GM12878 (cell line): ENCODE results near the gene CRTC1. TPM values are rescaled to one million over a fixed set of nuclear protein-coding genes. Genes with fewer than 3 reads are reported as not detected.

Experiments
- ATAC-seq: fragments of 200-7000 bp; cut with Tn5 transposase; 3 replicates; pipeline ENCODE4 v1.9.1; 2020; ENCODE audit warnings: mild to moderate bottlenecking, moderate library complexity
- BruUV-seq: library from RNA; stranded (reverse); fragments of 400-500 nt; replicated peaks from 2 replicates; lab custom pipeline; 2021; lab: Mats Ljungman, UMichigan
- CTCF ChIA-PET: fragments of 300-600 bp; sonication (Branson Sonifier 250); formaldehyde crosslinking; extraction: SDS; loops from one replicate; lab custom pipeline; 2021; ENCODE audit warnings: inconsistent platforms; lab: Yijun Ruan, JAX
- POLR2A ChIA-PET: fragments of 350-600 bp; formaldehyde crosslinking; extraction: SDS; loops from one replicate; lab custom pipeline; 2021; ENCODE audit warnings: inconsistent platforms; lab: Charles Lee
- RAD21 ChIA-PET: fragments of 300-600 bp; sonication (Branson Sonifier 250); formaldehyde crosslinking; loops from one replicate; lab custom pipeline; 2023; ENCODE audit warnings: antibody characterized with exemption; ENCODE audit not compliant: unreplicated experiment; lab: Charles Lee
- SMC1A ChIA-PET: fragments of 300-600 bp; sonication (Branson Sonifier 250); formaldehyde crosslinking; loops from one replicate; lab custom pipeline; 2023; ENCODE audit not compliant: unreplicated experiment, uncharacterized antibody; lab: Charles Lee
- DNase-seq: peaks from one replicate; pipeline ENCODE4 v3.0.0-alpha.2; 2011; ENCODE audit warnings: low read depth, low spot score
- FAIRE-seq: peaks from 3 replicates; lab custom pipeline; 2011; peaks lifted over from hg19 to GRCh38; lab: Jason Lieb, UNC
- H2AFZ ChIP-seq: 2 replicates; pipeline ENCODE4 v1.6.0; 2011; ENCODE audit warnings: low read depth, low read length, control low read depth; ENCODE audit not compliant: control insufficient read depth
- H3K27ac ChIP-seq: 2 replicates; pipeline ENCODE4 v1.5.1; 2011; ENCODE audit warnings: control low read depth; ENCODE audit not compliant: control insufficient read depth, insufficient read depth
- H3K27me3 ChIP-seq, 2 experiments: replicated peaks in 1 of 2; 2 replicates each; pipeline versions ENCODE4 v1.6.0 to v1.6.1; 2011; ENCODE audit warnings: low read length in 1 of 2; ENCODE audit not compliant: control insufficient read depth in 2 of 2, insufficient read depth in 2 of 2
- H3K36me3 ChIP-seq, 2 experiments: 2 replicates each; pipeline ENCODE4 v1.5.1; 2011; ENCODE audit warnings: low read length in 1 of 2; ENCODE audit not compliant: control insufficient read depth in 2 of 2, insufficient read depth in 2 of 2
- H3K4me1 ChIP-seq: 2 replicates; pipeline ENCODE4 v1.6.1; 2011; ENCODE audit warnings: mild to moderate bottlenecking, low read length, moderate library complexity, mixed read lengths; ENCODE audit not compliant: control insufficient read depth, insufficient read depth
- H3K4me2 ChIP-seq: 2 replicates; pipeline ENCODE4 v1.6.0; 2011; ENCODE audit warnings: control low read depth; ENCODE audit not compliant: control insufficient read depth, insufficient read depth
- H3K4me3 ChIP-seq: fragments of 200-600 bp; sonication (generic); 2 replicates; pipeline ENCODE4 v1.5.1; 2016
- H3K79me2 ChIP-seq: 2 replicates; pipeline ENCODE4 v1.6.0; 2011; ENCODE audit warnings: low read length; ENCODE audit not compliant: control insufficient read depth, insufficient read depth
- H3K9ac ChIP-seq: 2 replicates; pipeline ENCODE4 v1.8.0; 2011; ENCODE audit warnings: low read length, control low read depth, mixed read lengths; ENCODE audit not compliant: control insufficient read depth, insufficient read depth
- H3K9me3 ChIP-seq: replicated peaks from 3 replicates; pipeline ENCODE4 v1.5.1; 2011; ENCODE audit warnings: mild to moderate bottlenecking, low read length; ENCODE audit not compliant: control insufficient read depth, insufficient read depth
- H4K20me1 ChIP-seq: 2 replicates; pipeline ENCODE4 v1.6.0; 2011; ENCODE audit not compliant: control insufficient read depth, insufficient read depth
- BMI1 ChIP-seq: fragments of 450-650 bp; IDR thresholded peaks from 2 replicates; pipeline ENCODE4 v1.6.1; 2016; ENCODE audit warnings: mild to moderate bottlenecking, moderate library complexity, borderline replicate concordance
- E2F8 ChIP-seq: fragments of 450-650 bp; IDR thresholded peaks from 2 replicates; pipeline ENCODE4 v1.6.1; 2018; ENCODE audit warnings: mild to moderate bottlenecking, low read depth, moderate library complexity; ENCODE audit not compliant: partially characterized antibody
- EP300 ChIP-seq, 2 experiments: fragments of 150-350 bp in 1 of 2; IDR thresholded peaks; 2 replicates each; pipeline ENCODE4 v1.6.1; 2011 to 2012; ENCODE audit warnings: low read depth in 2 of 2, low read length in 2 of 2, borderline replicate concordance in 1 of 2, improper control_type of control experiment in 1 of 2, inconsistent platforms in 1 of 2; ENCODE audit not compliant: control insufficient read depth in 1 of 2
- HCFC1 ChIP-seq: fragments of 150-350 bp; IDR thresholded peaks from 2 replicates; pipeline ENCODE4 v1.6.1; 2014; ENCODE audit warnings: low read length
- IKZF2 ChIP-seq, 2 experiments: fragments of 450-650 bp; IDR thresholded peaks; 2 replicates each; pipeline ENCODE4 v1.6.1; 2017; ENCODE audit warnings: mild to moderate bottlenecking in 2 of 2, moderate library complexity in 2 of 2
- MTA3 ChIP-seq: IDR thresholded peaks from 2 replicates; pipeline ENCODE4 v1.6.1; 2012; ENCODE audit warnings: low read length, inconsistent platforms, borderline replicate concordance
- NR2C2 ChIP-seq: IDR thresholded peaks from 2 replicates; pipeline ENCODE4 v1.6.1; 2011; ENCODE audit warnings: borderline replicate concordance, low read depth; ENCODE audit not compliant: control insufficient read depth, insufficient read length
- PBX3 ChIP-seq: IDR thresholded peaks from 2 replicates; pipeline ENCODE4 v1.6.1; 2011; ENCODE audit warnings: mild to moderate bottlenecking, low read depth, low read length, moderate library complexity; ENCODE audit not compliant: insufficient replicate concordance
- RUNX3 ChIP-seq: IDR thresholded peaks from 2 replicates; pipeline ENCODE4 v1.6.1; 2012; ENCODE audit warnings: low read length, inconsistent platforms
- TARDBP ChIP-seq: IDR thresholded peaks from 2 replicates; pipeline ENCODE4 v1.6.1; 2016; ENCODE audit warnings: borderline replicate concordance
- TCF7 ChIP-seq: IDR thresholded peaks from 2 replicates; pipeline ENCODE4 v1.6.1; 2014; ENCODE audit warnings: antibody characterized with exemption, borderline replicate concordance
- ZZZ3 ChIP-seq: IDR thresholded peaks from 2 replicates; pipeline ENCODE4 v1.6.1; 2011; ENCODE audit warnings: low read depth; ENCODE audit not compliant: control insufficient read depth, insufficient read length
- WGBS: methylation state at CpG from one replicate; pipeline ENCODE4 v1.1.6; 2016; ENCODE audit warnings: low lambda C conversion rate; ENCODE audit not compliant: insufficient replicate concordance, insufficient coverage; ENCODE audit errors: missing lambda C conversion rate; 5-methylcytosine and 5-hydroxymethylcytosine counted together
- in situ Hi-C: fragments of 300-500 bp; cut with MboI; formaldehyde crosslinking; loops from 9 replicates; pipeline ENCODE4 v1.14.3; 2018; ENCODE audit warnings: mixed read lengths
- intact Hi-C: fragments of 100-400 bp; cut with micrococcal nuclease; formaldehyde crosslinking; loops from one replicate; pipeline ENCODE4 v1.14.2; 2022; ENCODE audit not compliant: unreplicated experiment
- polyA plus RNA-seq, 11 experiments: library from polyadenylated mRNA; depleted of rRNA in 4 of 11; unstranded in 6 of 11; stranded (reverse) in 5 of 11; fragments of >200 nt; fragmentation: Nextera tagmentation in 4 of 11; fragmentation: Illumina TruSeq in 1 of 11; extraction: Ambion mirVana in 4 of 11; extraction: Trizol in 1 of 11; gene quantifications; 1 replicate in 1 of 11; 2 replicates in 10 of 11; pipeline versions ENCODE4 v1.2.1 to v1.2.3, GENCODE V29; 2011 to 2016; ENCODE audit warnings: inconsistent platforms in 2 of 11, missing spikeins in 2 of 11, low read depth in 1 of 11
- total RNA-seq, 4 experiments: library from RNA; depleted of rRNA in 3 of 4; stranded (reverse); fragments of >200 nt in 3 of 4; fragmentation: Illumina TruSeq in 1 of 4; extraction: Trizol in 1 of 4; gene quantifications; 2 replicates each; pipeline versions ENCODE4 v1.2.1 to v1.2.3, GENCODE V29; 2013 to 2021

The CRTC1 gene
- total and polyA plus RNA-seq, 10 of the 15 experiments (the other 5 are each of a cell fraction or from before 2014, with no cell fraction given): 0.02 to 4.6 (median 1.1) TPM; not detected in 1

DNA sequence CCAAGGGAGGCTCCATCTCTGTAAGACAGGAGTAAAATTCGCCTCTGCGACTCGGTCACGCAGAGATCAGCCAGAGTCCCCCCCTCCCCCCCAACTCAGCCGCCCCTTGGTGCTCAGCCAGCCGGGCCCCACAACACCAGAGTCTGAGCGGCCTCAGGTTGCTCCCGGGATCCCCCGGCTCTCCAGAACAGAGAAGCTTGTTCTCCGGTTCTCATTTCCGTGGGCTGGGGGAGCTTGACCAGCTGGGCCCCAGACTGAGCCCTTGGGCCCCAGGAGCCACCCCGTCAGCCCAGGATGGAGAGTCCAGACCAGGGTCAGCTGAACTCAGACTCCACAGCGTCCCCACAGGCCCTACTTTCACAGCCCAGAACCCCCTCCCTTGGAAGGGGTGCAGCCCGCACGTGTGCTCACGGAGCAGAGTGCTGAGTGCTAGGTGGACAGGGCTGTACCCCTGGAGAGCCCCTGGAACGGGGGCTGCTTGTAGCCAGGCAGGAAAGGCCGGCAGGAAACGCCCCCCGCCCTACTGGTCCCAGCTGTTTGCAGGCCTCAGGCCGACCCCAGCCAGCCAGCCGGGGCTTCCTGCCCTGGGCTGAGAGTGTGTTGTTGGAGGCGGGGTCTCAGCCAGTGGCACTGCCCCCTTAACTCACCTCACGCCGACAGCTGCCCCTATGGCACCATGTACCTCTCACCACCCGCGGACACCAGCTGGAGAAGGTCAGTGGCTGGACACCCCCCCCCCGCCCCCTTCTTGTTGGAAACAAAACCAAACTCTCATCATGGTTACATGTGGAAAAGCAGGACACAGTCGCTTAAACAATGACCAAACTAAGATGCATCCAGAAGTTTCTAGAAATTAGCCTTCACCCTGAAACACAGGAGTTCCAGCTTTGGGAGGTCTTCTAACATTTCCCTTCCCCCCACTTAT lies 63.2 kb downstream of the CRTC1 start:
- no peaks in the 10 kb centered on the region for H3K36me3 ChIP-seq
- H4K20me1 ChIP-seq: no peaks in the 10 kb centered on the region
- H3K9ac ChIP-seq: no peak overlapping the region
- no peak for TF ChIP-seq BMI1
- no peak for TF ChIP-seq MTA3
- no peak for TF ChIP-seq TARDBP
- no peak for TF ChIP-seq PBX3
- TF ChIP-seq E2F8: no peak
- TF ChIP-seq HCFC1: no peak
- no peak for TF ChIP-seq NR2C2
- TF ChIP-seq ZZZ3: no peak
- TF ChIP-seq IKZF2 (IDR thresholded peaks at IDR 0.05): no peak
- no peak for TF ChIP-seq RUNX3
- no peak for TF ChIP-seq TCF7
- no peak for TF ChIP-seq EP300 (IDR thresholded peaks at IDR 0.05; ENCODE audit: borderline replicate concordance in 1 of 2, control insufficient read depth in 1 of 2, low read depth in 2 of 2, low read length in 2 of 2)
- H3K4me2 ChIP-seq: no peak overlapping the region
- no peak overlapping the region for H3K4me3 ChIP-seq
- H2AFZ ChIP-seq: no peak overlapping the region
- DNase-seq (no peak), FAIRE-seq (no peak), ATAC-seq (no peak)
- 65% methylated on average over 29 of the region's 29 CpGs for WGBS
- intact Hi-C loops: no loop called here
- ChIA-PET CTCF (interaction anchor here (1.5 kb wide), 1 partner anchor 39 kb away, joined by 3 read pairs; no protein-coding TSS in a partner anchor), POLR2A (no interaction called here), SMC1A (no interaction called here), RAD21 (no interaction called here)
- BruUV-seq: no TSS peak
- no peak overlapping the region for H3K27ac ChIP-seq
- no peaks in the 10 kb centered on the region for H3K79me2 ChIP-seq
- H3K27me3 ChIP-seq: no peaks in the 10 kb centered on the region
- H3K4me1 ChIP-seq: no peaks in the 10 kb centered on the region
- no peaks in the 10 kb centered on the region for H3K9me3 ChIP-seq
- in situ Hi-C loops: no loop called here
